NCI-H460 (cell line): ENCODE measurements around the gene NDUFB5. TPM values are rescaled to one million over a fixed set of nuclear protein-coding genes. Genes with fewer than 3 reads are reported as not detected.
"Not testable (repeated sequence)": the region's sequence is repeated elsewhere in the genome, so short reads cannot be mapped to it uniquely, and the experiment has no call there.

Experiments
- DNase-seq: peaks from one replicate; pipeline ENCODE4 v3.0.0-alpha.2; 2016; ENCODE audit warnings: low read depth; ENCODE audit errors: extremely low read depth
- total RNA-seq: library from RNA; depleted of rRNA; stranded (reverse); fragments of >200 nt; shearing (Covaris generic); gene quantifications from 2 replicates; pipeline ENCODE4 v1.2.3, GENCODE V29; 2014

NDUFB5 gene
- total RNA-seq, 1 experiment from 2014 or later, result 168 TPM

DNA sequence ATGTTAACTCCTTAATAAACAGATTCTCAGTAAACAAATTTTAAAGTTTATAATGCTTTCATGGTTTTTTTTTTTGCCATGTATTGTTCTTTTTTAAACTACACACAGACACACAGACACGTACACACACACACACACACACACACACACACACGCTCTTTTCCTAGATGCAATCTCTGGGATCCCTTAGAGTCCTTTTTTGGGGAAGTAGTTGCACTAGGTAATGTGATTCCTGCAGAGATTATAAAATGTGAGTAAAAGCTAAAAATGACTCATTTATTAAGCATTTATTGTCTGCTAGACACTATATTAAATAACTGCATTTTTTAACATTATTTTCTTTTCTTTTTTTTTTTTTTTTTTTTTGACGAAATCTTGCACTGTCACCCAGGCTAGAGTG lies 19.9 kb downstream of the NDUFB5 start:
- DNase-seq, result no peak

DNA sequence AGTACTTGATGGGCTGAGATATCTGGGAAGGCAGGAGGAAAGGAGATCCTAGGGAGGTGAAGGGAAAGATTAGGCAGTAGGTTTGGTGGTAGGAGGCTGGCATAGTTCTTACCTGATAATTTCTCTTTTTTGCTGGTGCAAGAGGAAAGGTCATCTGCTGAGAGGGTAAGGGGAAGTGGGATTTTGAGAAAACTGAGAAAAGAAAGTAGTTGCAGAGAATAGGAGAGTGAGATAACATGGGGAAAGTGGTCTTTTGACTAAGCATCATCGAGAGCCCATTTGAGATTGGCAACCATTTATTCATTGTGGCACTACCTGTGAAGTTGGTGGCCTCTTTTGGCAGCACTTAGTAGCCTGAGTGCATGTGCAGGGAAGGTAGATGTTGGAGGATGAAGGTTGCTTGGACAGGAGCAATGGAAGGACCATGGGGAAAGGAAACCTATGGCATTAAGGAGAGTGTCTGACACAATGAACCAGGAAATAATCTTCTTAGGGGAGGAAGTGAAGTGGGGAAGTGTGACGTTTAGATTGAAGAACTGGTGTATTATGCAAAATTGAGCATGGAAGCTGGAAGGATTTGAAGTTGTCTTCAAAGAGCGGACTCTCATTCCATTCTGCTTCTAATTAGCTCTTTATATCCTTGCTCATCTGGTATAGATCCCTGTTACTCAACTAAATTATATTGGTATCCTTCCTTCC lies 26.3 kb downstream of the NDUFB5 start:
- no peak for DNase-seq

DNA sequence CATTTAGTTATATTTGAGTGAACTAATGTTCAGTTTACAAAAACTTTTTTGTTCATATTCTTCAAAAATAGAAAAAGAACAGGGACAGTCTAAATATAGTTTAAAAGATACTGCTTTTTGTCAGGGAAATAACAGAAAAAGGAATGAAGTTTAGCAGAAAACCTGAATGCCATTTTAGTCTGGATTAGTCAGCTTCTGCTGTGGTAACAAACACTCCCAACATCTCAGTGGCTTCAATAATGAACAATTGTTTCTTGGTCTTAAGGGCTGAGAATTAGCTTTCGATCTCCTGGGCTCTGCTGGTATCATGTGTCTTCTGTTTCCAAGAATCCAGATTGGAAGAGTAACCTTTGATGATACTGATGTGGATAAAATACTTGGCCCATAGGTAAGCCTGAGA lies 35.9 kb downstream of the NDUFB5 start:
- DNase-seq, result no peak

DNA sequence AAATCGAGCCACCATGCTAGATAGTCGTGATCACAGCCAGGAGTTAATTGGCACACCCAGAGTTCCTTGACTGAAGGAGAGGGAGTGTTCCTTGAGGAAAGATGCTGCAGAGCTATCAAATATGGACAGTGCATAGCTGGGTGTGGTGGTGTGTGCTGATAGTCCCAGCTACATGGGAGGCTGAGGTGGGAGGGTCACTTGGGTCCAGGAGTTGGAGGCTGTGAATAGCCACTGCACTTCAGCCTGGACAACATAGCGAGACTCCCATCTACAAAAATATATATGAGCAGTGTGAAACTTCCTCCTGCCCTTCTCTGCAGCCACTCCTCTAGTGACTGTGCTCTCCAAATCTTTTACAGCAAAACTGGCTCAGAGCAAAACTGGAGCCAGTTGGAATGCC lies 38.3 kb downstream of the NDUFB5 start:
- DNase-seq, result no peak

DNA sequence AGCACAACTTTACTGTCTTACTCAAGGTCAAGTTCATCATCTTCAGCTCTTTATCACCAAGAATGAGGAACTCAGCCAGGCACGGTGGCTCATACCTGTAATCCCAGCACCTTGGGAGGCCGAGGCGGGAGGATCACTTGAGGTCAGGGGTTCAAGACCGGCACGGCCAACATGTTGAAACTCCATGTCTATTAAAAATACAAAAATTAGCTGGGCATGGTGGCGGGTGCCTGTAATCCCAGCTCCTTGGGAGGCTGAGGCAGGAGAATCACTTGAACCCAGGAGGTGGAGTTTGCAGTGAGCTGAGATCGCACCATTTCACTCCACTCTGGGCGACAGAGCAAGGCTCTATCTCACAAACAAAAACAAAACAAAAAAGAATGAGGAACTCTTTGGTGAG lies 39.2 kb downstream of the NDUFB5 start:
- DNase-seq, result not testable (repeated sequence)

DNA sequence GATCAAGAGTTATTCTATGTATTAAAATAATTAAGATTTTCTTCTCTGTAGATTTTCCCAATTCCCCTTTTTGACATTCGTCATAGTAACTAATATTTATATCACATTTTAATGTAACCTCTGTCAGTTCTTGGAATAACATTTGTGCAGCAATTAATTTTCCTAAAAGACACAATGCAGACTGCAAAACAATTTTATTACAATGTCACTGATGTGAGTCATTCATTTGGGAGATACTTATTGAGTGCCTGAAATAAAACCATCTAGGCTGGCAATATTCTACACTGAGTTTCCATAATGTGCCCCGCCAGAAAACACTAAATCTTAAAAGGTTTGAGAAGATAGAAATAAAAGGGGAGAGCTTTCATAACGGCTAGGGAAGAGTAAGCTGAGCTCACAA lies 41.6 kb downstream of the NDUFB5 start:
- DNase-seq, result no peak

DNA sequence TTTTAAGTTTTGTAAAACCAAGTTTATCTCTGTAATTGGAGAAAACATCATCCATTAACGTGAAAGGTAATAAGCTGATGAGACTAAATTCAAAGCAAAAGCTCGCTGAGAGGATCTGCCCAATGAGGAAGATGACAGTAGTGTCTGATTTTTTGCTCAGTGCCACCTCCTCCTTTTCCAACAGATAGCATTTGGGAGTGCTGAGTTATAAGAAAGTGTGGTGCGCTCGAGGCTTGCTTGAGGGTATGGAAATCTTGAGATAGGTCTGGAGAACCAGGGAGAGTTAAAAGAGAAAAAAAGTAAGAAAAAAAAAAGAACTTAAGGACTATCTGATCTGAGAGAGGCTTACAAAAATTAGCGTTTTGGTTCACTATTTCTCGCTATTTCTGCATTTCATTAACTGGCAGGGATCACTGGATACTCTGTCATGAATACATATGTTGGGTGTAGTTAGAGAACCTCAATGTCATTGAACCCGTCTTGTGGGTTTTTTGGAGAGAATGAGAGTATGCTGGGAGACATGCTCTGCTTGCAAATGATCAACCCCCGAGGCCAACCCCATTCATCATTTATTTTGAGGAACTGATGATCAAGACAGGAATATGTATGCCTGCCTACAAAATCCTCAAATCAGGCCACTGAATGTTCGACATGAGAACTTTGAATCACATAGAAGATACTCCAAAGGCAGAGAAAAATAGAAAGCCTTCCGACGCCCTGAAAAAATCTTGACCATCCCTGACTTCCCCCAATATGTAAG lies 47.3 kb downstream of the NDUFB5 start:
- DNase-seq, result no peak

DNA sequence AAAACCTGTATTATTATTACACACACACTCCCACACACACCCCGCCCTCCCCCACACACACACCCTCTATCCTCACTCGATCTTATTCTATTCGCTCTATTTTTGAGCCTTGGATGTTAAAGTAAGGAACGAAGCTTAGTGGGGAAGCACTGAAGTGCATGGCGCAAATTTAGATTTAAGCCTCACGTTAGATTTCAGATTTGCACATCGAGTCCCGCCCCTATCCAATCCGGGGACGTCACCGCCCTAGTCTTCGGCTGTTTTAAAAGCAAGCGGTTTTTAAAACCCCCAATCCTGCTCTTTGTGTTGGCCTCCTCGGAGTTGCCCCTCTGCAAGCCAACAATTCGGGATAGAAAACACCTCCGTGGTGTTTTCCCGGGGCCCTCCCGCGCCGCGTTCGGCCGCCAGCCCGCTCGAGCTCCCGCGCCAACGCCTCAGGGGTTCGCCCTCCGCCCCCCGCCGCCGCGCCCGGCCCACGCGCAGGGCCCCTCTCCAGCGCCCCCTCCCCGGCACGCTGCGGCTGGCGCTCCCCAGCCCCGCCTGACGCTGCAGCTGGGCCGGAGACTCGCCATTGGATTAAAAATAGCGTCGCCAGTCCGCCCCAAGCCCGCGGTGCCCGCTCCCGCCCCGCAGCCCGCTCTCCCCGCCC lies 48.0 kb downstream of the NDUFB5 start, which contains the start of gene USP13:
TSS of gene USP13 (plus strand) at position 594 of the 649 bp plus-strand sequence. CDS start 186 bp downstream, outside the sequence.
- DNase-seq, result peak; percentile 29

DNA sequence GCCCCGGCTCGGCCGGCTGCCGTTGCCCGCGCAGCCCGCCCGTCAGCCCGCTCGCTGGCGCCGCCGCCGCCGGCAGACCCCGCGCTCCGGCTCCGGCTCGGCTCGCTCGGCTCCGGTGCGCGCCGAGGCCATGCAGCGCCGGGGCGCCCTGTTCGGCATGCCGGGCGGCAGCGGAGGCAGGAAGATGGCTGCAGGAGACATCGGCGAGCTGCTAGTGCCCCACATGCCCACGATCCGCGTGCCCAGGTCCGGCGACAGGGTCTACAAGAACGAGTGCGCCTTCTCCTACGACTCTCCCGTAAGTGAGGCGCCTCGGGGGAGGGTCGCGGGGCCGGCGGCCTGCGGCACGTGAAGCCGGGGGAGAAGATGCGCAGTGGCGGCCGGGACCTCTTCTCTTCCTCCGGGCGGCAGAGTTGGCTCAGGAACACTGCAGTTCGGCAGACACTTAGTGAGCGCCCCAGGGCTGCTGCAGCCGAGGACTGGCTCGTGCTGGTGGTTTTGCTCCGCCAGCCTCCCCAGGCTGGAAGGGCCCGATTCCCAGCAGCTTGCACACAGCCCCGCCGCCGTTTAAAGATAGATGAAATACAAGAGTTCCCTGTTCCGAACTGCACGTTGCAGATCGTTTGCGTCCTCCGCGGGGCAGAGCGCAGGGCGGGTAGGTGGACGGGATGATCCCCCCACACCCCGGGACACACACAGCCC lies 48.7 kb downstream of the NDUFB5 start:
- DNase-seq, result peak; percentile 34

DNA sequence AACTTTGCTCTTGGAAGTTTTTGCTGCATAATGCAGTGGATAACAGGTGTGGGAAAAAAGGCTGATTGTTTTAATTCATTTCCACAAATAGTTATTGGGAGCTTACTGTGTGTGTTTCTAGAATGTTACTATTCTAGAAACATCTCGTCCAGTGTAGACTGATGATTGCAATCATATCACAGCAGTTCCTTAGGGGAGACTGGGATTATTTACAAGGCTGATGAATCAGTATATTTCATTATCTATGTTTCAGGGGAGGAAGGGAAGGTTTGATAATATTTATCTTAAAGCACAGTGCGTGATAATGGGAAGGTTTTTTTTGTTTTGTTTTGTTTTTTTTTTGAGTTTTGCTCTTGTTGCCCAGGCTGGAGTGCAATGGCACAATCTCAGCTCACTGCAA lies 50.6 kb downstream of the NDUFB5 start:
- no peak for DNase-seq

DNA sequence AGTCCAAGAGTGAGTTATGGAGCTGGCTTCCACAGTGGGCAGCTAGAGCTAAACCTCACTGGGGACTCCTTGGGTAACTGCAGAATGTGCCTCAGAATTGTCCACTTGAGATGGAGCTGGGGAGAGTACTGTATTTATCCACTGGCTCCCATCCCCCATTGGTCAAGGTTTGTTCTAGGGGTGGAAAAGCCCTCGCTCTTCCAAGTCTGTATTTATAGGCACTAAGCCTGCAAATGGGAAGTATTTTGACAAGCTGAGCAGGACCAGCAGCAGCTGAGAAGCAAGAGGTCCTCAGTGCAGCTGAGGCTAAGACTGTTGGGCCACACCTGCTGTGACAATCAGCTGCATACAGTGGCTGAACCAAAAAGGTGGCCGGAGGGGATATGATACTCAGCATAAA lies 54.0 kb downstream of the NDUFB5 start:
- no peak for DNase-seq

DNA sequence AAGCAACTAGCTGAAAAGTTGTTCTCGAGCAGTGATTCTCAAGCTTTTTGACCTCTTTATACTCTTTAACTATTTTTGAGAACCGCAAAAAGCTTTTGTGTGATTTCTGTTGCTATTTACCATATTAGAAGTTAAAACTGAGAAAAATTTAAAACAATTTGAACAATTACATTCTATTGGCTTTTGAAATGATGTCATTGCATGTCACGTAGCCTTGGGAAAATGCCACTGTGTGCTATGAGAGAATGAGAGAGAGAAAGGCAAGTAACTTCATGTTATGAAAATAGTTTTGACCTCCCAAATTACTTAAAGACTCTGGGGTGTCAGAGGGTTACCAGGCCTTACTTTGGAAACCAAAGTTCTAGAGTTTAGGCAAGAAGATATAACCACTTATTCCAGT lies 56.3 kb downstream of the NDUFB5 start:
- no peak for DNase-seq

DNA sequence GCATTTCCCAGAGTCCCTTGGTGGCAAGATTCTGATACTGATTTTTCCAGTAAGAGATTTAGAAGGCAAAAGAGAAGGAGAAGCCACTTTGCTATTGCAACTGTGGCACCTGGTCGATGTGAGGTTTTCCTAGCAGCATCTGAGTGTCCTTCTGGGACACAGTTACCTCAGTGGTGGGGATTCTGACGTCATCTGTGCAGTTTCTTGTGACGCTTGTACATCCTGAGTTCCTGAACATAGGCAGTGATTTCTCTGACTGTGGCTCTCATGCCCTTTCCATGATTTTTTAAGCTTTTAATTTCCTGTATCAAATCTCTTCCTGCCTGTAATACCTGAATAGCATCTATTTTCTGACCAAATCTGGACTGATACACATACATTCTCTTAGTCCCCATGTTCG lies 57.2 kb downstream of the NDUFB5 start:
- DNase-seq, result no peak

DNA sequence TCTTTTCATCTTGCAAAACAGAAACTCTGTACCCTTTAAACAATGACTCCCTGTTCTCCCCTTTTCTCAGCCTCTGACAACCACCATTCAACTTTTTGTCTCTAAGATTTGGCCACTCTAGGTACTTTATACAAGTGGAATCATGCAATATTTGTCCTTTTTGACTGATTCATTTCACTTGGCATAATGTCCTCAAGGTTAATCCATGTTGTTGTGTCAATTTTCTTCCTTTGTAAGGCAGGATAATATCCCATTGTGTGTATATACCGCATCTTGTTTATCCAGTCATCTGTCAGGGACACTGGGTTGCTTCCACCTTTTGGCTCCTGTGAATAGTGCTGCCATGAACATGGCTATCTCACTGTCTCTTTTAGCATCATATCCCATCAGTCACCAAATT lies 58.5 kb downstream of the NDUFB5 start:
- no peak for DNase-seq

DNA sequence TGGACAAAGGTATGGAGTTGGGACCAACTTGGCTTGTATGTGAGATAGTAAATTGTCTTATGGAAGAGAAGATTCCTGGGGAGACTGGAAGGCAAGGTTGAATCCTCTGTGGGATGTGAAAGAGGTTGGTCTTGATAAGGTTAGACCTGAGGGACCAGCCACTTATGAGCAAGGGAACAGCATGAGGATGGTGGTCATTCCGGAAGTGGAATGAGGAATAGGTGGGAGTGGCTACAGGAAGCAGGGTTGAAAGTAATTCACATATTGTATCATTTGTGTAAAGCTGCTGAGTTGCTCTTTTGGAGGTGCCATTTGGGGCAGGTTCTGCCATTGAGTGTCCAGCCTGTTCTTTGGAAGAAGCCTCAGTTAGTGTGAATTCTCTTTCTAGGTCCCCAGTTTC lies 61.4 kb downstream of the NDUFB5 start:
- no peak for DNase-seq

DNA sequence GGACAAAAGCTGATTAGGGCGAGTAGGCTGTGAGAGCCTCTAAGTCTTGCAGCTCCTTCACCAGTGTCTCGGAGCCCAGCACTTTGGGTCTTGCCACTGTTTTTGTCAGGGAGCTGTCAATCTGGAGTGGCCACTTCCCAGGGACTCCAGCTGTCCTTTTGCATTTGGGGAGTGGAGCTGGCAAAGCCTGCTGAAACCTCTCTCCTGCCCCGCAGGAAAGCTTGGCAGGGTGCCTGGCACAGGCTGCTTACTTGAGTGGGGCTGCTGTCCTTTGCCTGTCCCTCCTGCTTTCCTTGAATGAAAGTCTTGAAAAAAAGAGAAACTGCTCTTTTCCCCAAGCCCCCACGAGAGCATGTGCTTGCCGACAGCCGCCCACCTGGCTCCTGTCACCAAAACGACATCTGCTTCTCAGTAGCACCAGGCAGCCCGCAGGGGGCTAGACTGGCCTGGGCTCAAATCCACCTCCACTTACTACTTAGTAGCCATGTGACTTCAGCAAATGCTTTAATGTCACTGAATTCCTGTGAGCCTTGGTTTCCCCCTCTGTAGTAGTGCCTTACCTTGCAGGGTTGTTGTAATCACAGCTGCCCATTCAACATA lies 61.9 kb downstream of the NDUFB5 start:
- no peak for DNase-seq

DNA sequence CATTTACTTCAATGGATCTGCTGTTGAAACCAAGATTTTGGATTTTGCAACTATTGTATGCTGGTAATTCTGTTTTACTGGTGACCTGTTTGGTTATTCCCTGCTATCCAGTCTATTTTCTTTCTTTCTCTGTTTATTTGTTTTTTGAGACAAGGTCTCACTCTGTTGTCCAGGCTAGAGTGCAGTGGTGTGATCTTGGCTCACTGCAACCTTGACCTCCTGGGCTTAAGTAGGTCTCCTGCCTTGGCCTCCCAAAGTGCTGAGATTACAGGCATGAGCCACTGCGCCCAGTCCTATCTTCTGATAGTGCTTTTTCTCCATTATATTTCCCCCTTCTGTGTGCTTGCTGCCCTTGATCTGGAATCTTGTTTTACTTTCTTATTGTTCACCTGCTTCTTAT lies 63.8 kb downstream of the NDUFB5 start:
- no peak for DNase-seq

DNA sequence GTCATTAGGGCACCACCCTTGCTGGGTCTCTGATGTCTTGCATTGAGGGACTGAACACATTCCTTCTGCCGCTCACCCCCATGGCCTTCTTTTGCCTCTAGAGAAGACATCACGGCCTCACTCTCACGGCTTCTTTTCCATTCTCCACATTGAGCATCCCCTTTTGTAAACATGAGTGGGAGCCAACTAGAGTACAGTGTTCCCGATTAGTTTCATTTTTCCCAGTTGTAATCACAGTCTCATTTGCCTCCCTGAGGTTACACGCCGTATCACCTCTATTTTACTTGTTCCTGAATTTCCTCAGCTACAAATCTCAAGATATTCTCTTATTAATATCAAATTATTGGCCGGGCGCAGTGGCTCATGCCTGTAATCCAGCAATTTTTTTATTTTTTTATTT lies 65.7 kb downstream of the NDUFB5 start:
- DNase-seq, result no peak

DNA sequence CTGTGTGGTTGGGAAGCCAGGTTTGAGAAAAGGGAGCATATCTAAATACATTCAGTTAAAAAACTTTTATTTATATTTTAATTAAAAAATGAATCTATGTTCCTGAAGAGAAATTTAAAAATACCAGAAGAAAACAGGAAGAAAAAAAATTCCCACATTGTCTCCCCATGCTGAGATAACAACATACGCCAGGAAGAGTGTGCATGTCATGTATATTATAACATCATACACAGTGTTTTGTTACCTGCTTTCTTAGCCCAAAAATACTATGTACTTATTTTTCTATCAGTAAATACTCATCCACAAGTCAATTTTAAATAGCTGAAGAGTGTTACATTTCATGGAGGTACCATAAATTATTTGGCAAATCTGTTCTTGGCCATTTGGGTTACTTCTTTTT lies 66.7 kb downstream of the NDUFB5 start:
- DNase-seq, result no peak

DNA sequence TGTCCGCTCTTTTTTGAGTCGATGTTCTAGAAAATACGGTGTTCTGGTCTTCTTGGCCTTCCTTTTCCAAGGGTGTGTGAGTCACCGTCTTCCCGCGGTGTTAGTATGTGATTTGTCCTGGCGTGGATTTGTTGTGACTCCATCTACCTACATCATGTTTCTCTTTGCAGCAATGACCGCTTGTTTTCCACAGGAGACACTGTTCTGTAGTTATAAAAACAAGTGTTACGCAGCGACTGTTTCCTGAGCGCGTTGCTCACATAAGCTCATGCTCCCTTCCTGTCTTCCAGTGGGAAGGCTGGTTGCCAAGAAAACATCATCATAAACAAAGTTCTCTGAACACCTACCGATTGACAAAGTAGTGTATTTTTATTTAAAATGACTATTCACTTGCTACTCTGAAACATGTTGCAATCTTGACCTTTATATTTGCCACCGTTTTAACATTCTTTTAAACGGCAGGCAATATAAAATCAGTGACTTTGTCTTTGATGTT lies 67.2 kb downstream of the NDUFB5 start:
- no peak for DNase-seq

DNA sequence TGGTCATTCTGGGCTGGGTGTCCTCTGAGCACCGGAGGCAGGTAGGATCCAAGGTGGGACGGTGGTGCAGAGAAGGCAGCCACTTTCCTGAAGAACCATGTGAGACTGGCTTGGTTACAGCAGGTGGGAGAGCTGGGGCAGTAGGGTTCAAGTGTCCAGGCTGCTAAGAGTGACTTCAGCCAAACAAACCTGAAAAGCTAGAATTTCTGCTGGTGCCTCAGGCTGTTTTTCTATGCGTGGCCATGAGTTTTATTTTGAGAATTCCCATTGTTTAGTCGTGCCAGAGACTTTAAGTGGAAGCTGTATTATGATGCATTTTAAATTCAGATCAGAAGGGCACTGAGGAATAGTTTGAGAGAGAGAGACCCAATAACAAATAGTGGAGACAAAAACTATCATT lies 68.3 kb downstream of the NDUFB5 start:
- no peak for DNase-seq
